GM19452 (cell line): ENCODE data around the gene TOMT.
"Not testable (repeated sequence)": the region's sequence is repeated elsewhere in the genome, so short reads cannot be mapped to it uniquely, and the experiment has no call there.

ENCODE experiments used
- ATAC-seq: cut with Tn5 transposase; IDR thresholded peaks from one replicate; pipeline ENCODE4 v1.9.1; 2021; ENCODE audit not compliant: unreplicated experiment

The TOMT gene

DNA sequence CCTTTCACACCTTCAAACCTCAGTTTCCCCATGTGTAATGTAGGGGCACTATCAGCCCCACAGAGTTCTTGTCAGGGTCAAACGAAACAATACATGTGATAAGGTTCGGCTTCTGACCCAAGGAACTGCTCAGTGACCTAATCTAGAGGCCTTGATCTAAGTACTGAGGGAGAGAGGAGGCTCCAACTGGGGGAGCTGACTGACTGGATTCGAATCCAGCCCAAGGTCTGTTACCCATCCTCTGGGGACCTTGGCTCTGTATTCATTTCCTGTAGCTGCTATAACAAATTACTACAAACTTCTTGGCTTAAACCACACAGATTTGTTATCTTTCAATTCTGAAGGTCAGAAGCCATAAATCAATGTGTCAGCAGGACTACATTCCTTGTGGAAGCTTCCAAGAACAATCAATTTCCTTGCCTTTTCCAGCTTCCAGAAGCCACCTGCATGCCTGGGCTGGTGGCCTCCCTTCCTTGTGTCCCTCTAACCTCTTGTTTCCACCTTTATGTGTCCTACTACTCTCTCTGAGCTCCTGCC is 17.5 kb downstream of the TOMT start:
- ATAC-seq, result no peak

DNA sequence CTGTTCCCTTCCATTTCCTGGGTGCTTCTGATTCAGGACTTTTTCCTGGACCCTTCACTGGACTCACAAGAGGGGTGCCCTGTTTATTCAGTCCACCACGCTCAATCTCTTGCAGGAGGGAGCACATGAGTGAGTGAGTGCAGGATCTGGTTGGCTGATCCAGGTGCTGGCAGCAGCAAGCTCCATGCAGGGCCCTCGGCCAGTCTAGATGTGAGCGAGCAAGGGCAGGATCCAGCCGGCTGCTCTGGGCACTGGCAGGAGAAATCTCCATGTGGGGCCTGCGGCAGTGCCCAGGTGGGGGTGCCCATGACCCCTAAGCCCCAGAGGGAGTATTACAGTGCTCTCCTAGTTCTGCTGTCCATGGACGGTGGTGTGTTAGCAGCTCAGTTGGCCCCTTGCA is 18.3 kb downstream of the TOMT start:
- ATAC-seq, result no peak

DNA sequence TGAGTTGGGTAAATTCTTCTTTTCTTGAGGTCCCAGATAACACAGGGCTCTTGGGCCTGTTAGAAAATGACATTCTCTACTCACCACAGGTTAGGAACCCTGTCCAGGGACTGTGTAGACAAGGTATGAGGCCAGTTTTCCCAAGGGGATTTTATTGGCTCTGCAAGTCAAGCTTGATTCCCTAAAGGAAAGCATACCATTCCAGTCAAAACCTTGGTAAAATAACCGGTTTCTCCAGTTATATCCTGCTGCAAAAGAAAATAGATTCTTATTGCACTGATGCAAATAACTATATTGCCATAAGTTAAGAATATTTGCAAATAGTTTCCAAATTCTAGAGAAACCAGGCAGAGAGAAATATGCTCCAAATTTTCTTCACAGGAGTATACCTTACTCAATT is 20.2 kb downstream of the TOMT start:
- ATAC-seq, result no peak

DNA sequence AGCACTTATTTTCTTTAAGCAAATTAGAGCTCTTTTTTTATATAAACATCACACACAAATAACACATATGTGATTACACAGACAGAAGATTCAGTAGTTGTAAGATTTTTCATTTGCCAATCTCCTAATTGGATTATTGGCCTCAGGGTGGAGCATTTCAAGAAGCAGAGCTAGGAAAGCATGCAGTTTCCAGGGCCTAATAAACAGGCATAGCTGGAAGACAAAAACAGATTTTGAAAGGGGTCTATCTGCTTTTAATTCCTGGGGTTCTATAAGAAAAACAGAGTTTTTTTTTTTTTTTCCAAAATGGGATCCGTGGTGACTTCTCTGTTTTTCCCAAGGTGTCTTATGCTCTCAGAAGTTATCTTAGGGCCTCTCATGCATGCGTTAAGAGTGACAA is 22.2 kb downstream of the TOMT start:
- no peak for ATAC-seq

DNA sequence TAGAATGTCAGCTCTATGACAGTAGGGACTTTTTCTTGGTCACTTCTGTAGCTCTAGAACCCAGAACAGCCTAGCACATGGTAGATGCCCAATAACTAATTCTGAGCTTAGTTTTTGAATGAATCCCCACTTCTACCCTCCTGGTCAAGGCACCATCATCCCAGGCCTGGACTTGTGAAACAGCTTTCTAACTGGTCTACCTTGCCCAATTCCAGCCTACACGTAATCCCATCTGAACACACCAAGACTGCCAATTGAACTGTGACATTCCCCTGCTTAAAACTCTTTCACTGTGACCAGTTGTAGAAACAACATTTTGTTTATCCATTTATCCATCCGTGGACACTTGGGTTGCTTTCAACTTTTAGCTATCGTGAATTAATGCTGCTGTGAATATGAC is 23.7 kb downstream of the TOMT start:
- no peak for ATAC-seq

DNA sequence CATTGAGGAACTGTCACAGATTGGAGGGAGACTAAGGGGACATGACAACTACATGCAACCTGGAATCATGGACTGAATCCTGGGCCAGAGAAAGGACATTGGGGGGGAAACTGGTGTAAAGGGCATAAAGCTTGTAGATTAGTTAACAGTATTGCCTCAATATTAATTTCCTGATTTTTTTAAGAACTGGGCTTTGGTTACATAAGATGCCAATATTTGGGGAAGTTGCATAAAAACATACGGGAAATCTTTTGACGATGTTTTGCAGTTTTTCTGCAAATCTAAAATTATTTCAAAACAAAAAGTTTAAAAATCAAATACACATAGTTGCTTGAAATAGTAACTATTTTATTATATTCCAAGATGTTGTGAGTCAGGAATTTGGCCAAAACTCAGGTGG is 26.9 kb downstream of the TOMT start:
- no peak for ATAC-seq

DNA sequence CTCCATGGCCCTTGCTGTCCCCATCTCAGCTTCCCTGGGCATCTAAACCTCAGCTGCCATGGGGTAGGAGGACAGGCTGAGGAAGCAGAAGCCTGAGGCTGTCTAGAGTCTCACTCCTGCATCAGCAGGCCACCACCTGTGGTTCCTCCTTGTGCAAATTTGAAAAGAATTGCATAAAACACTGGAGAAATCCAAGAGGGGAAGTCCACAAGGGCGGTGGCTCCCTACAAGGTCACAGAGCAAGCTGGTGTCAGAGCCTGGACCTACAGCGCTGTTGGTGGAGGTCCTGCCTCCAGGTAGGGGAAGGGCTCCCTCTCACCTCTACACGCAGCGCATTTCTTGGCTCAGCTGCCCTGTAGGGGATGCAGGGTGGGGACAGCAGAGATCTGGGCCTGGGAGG is 29.7 kb downstream of the TOMT start, which contains the start of gene FOLR3:
FOLR3 (plus strand) TSS at position 253 of the 400 bp plus-strand sequence. CDS start 228 bp downstream, outside the sequence.
- not testable (repeated sequence) for ATAC-seq

DNA sequence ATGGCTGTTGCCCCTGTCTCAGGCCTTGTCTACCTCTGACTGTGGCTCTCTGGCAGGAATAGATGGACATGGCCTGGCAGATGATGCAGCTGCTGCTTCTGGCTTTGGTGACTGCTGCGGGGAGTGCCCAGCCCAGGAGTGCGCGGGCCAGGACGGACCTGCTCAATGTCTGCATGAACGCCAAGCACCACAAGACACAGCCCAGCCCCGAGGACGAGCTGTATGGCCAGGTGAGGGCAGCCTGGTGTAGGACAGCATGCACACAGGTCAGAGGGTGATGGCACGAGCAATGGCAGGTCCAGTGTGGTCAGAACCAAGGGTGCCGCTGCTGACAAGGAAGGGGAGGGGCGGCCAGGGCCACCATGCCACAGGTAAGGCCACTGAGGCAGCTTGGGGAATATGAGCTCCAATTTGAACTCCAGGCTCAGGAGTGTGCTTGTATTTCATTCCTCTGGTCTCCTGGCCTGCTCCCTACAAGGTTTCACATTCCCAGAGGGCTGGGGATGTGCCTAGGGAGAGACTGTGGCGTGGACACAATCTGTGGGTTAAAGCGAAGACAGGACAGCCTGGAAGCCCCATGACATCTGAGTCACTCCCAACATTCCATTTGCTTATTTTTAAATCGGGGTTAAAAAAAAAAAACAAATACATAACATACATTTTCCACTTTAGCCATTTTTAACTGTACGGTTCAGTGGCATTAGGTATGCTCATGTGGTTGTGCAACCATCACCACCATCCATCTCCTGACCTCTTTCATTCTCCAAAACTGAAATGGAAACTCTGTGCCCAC is 30.4 kb downstream of the TOMT start:
- ATAC-seq, result no peak

DNA sequence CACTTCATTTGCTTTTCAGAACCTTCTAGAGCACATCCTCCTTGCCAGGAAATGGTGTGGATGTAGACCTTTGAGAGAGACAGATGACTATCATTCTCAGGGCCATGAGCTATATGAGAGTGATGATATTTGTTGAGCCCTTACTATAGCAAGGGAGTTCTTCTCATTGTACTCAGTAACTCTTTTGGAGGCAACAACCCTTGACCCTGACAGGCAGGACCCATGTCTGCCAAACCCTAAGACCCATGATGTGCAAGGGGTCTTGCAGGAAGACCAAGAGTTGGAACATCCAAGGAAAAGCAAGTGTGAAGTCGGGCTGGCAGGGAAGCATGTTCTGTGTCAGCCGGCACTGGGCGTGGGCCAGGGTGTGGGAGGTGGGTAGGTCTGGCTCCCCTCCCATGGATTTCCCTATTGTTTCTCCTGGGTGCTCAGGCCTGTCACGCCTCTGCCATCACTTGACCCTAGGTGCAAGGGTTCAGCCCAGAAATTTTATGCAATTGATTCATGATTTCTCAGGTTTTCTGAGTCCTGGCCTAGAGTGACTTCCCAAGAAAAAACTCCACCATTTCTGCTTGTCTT is 31.0 kb downstream of the TOMT start:
- ATAC-seq, result no peak

DNA sequence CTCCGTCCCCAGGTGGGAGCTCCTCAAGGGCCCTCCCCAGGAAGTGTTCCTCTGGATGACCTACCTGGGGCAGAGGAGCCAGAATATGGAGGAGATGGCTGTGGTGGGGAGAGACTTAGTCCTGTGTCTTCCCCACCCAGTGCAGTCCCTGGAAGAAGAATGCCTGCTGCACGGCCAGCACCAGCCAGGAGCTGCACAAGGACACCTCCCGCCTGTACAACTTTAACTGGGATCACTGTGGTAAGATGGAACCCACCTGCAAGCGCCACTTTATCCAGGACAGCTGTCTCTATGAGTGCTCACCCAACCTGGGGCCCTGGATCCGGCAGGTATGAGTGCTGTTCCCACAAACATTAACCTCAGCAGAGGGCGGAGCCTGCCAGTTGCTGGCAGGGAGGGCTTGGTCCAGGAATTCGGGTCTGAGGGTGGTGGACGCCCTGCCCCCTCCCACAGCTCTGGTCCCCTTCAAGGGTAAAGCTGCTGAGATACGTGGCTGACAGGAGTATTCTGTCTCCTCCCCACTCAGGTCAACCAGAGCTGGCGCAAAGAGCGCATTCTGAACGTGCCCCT is 33.2 kb downstream of the TOMT start:
- no peak for ATAC-seq

DNA sequence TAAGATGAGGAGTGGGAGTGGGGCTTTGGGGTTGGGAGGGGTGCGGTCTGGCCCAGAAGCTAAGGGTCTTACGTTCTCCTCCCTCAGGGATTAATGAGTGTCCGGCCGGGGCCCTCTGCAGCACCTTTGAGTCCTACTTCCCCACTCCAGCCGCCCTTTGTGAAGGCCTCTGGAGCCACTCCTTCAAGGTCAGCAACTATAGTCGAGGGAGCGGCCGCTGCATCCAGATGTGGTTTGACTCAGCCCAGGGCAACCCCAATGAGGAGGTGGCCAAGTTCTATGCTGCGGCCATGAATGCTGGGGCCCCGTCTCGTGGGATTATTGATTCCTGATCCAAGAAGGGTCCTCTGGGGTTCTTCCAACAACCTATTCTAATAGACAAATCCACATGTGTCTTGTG is 33.8 kb downstream of the TOMT start:
- no peak for ATAC-seq

DNA sequence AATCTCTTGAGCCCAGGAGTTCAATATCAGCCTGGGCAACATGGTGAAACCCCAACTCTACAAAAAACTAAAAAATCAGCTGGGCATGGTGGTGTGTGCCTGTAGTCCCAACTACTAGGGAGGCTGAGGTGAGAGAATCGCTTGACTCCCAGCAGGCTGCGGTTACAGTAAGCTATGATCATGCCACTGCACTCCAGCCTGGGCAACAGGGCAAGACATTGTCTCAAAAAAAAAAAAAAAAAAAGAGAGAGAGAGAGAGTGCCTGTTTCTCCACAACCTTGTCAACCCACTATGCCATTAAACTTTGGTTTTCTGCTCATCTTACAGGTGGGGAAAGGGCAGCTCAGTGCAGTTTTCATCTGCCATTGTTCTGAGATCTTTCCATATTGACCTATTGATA is 34.9 kb downstream of the TOMT start:
- no peak for ATAC-seq

DNA sequence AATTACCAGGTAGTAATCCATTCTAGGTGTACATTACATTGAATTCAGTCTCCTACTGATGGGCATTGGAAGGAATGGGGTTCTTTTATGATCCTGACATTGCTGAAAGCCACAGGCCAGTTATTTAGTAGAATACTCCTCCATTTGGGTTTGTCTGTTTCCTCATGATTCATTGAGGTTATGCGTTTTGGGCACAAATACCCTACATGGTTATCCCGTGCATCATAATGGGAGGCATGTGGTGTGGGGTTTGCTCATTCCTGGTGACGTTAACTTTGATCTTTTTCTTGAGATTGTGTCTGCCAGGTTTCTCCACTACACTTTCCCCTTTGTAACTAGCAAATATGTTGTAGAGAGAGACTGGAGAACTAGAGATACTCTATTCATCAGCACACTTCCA is 35.3 kb downstream of the TOMT start:
- no peak for ATAC-seq

DNA sequence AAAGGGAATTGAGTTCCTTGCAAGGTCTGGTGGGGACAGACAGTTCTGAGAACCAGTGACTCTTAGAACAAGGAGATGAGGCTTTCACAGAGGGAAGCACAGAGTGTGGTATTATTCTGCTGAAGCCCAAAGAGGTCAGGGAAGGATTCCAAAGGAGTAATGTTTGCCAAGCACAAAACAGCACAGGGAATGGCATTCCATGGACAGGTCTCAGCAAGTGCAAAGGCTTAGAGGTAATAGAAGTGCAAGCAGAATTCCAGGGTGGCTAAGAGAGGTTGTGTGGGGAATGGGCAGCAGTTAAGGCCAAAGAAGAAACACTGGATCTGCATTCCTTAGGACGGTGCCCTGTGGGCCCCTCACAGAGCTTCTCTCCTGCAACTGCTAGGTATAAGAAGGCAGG is 36.4 kb downstream of the TOMT start:
- ATAC-seq, result not testable (repeated sequence)

DNA sequence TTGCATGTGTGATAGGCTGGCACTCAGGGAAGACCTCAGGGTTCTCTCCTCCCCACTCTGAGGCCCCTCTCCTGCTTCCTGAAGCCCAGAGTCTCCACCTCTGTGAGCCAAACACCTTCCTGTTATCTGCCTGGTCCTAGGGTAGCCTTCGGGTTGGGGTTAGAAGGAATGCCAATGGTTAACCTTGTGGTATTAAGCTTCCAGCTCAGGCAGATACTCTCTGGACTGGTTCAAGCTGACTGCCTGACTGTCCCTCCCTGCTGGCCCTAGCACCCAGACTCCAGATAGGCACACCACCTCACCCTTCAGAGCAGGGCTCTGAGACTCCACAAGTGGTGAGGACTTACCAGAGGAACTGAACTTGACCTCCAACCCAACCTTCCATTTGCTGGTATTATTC is 36.8 kb downstream of the TOMT start:
- ATAC-seq, result not testable (repeated sequence)

DNA sequence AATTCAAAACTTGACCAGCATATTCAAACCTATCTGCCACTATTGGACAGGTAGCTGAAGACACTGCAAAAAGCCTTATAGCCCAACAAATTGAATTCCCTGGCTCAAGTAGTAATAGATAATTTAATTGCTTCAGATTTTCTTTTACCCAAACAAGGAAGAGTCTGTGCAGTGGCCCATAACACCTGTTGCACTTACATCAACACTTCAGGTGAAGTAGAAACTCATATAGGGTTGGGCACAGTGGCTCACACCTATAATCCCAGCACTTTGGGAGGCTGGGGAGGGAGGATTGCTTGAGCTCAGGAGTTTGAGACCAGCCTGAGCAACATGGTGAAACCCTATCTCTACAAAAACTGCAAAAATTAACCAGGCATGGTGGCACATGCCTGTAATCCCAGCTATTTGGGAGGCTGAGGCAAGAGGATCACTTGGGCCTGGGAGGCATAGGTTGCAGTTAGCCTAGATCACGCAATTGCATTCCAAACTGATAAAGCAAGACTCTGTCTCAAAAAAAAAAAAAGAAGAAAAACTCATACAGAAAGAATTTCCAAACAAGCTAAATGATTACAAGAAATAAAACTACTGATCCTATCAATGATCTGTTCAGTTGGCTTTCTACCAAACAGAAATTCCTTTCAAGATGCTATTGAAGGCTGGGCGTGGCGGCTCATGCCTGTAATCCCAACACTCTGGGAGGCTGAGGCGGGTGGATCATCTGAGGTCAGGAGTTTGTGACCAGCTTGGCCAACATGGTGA is 39.3 kb downstream of the TOMT start:
- ATAC-seq, result no peak

DNA sequence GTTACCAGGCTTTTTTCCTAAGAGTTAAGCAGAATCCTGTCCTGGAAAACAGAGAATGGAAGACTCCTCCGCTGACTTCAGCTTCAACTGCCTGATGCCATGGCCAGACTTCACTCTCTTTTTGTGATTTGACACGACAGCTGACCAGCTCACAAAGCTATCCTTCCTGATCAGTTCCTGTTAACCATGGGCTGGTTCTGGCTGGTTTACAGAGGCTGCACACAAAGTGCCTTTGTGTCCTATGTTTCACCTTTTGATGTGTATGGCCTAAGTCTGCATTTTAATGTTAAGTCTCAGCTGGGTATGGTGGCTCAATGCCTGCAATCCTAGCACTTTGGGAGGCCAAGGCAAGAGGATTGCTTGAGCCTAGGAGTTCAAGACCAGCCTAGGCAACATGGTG is 40.9 kb downstream of the TOMT start:
- ATAC-seq, result no peak

DNA sequence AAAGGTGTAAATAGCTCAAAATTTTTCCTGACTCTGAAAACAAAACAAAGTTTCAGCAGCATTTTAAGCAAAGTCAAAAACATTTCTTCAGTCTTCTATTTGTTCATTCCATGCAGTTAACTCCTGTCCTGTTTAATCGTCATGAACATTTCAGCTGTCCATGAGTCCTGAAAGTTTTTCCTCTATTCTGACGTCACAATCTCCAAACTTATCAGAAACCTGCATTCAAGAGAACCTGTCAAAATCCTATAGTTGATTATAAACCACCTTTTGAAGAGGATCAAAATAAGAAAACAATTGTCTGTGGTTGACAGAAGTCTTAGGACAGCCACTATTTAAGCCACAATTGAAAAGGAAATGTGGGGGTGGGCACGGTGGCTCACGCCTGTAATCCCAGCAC is 45.2 kb downstream of the TOMT start:
- no peak for ATAC-seq

DNA sequence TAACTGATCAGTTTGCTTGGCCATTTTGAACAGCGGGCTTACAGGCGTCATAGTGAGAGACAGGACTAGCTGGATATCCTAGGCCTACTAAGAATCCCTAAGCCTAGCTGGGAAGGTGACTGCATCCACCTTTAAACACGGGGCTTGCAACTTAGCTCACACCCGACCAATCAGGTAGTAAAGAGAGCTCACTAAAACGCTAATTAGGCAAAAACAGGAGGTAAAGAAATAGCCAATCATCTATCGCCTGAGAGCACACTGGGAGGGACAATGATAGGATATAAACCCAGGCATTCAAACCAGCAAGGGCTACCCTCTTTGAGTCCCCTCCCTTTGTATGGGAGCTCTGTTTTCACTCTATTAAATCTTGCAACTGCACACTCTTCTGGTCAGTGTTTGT is 48.1 kb downstream of the TOMT start:
- ATAC-seq, result not testable (repeated sequence)

DNA sequence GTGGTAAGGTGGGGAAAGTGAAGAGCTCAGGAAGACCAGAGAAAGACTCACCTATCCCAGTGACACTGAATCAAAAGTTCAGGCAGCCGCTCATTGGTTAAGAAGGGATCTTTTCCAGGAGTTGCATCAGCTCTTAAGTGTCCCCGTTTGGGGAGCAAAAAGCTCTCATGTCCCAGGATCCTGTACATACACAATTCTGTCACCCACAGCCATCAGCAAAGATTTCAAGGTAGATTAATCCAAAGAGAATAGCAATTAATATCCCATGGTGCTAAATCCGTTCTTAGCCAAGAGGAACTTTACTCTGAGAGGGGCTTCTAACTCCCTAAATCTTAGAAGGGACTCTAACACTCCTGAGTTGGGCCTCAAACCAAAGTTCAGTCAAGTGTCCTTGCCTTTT is 49.1 kb downstream of the TOMT start:
- ATAC-seq, result no peak

DNA sequence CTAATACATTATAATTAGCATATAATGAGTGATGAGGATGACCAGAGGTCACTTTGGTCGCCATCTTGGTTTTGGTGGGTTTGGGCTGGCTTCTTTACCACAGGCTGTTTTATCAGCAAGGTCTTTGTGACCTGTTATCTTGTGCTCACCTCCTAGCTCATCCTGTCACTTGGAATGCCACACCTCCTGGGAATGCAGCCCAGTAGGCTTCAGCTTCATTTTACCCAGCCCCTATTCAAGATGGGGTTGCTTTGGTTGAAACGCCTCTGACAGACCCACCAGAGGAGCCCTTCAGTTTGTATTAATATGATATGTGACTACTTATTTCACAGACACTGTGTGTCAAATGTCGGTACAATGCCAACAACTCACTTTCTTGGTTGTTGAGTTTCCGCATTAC is 50.0 kb downstream of the TOMT start:
- no peak for ATAC-seq
